IPS-11a (cell line): Measurements from ENCODE around the gene OST4.

Experiments
- H3K4me3 ChIP-seq: one replicate; pipeline ENCODE4 v1.5.1; 2013; ENCODE audit warnings: low read depth, low read length, control low read depth

Gene OST4

DNA sequence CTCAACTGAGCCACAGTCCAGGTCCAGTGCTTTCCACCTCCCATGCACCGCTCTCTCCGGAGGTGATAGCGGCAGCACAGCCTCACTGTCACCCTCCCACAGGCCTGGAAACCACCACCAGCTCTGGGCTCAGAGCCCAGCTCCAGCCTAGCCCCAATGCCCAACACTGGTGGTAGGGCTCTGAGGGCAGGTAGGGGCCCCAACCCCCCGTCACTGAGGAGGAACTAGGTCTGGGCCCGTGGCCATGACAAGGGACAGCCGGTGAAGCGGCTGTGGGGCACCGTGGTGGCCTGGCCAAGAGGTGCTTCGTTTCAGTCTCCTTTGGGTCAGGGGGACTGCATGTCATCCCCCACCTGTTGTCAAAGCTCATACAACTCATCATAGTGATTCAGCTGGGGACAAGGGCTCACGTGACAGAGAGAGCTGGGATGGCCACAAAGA lies 44.2 kb downstream of the OST4 start:
- H3K4me3 ChIP-seq, result no peak overlapping the region

DNA sequence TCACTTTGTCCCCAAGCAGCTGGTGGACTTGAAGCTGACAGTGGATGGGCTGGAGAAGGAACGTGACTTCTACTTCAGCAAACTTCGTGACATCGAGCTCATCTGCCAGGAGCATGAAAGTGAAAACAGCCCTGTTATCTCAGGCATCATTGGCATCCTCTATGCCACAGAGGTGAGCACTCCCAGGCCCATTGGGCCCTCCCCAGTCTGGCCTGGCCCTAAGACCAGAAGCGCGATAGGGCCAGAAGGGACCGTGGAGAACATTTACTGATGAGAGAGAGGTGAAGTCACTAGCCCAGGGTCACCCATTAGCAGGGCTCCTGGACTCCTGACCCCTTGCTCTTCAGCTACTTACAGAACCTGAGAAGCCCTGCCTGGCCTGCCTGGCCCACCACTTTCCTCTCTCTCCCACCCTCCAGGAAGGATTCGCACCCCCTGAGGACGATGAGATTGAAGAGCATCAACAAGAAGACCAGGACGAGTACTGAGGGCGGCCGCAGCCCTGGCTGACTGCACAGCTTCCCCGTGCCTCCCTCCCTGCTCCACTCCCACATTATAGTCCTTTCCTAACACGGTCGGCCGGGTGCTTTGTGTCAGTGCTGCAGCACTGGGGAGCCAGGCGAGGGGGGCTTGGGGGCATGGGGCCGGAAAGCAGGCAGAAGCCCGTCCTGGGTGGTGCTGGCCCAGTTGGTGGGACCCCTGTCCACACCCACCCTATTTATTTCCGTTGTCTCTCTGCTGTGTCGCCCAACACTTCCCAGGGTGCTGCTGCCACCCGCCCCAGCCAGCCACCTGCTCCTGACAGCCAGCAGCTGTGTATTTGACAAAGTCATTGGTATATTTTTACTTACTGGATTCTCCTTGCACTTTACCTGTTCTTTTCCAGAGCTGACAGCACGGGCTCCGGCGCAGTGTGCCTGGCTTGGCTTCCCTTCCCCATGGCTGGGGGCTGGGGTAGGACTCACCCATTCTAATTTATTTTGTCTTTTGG lies 45.3 kb downstream of the OST4 start:
- H3K4me3 ChIP-seq, result no peak overlapping the region

DNA sequence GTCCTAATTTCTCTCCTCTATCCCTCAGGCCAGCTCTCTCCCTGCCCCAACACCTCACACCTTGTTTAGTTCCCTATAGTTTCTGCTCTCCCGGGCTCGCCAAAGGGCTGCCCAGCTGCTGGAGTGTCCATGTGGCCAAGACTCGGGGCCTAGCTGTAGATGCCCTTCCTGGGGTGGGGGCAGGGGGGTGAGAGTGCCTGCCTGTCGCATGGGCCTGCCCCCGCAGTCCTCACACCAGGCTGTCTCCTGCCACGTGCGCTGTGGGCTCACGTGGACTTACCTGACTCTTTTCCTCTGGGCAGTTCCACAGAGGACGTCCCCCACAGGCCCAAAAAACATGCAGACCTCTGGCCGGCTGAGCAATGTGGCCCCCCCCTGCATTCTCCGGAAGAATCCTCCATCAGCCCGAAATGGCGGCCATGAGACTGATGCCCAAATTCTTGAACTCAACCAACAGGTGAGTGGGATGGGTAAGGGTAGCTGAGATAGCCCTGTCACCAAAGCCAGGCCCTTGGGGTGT lies 46.1 kb downstream of the OST4 start:
- H3K4me3 ChIP-seq, result no peak overlapping the region

DNA sequence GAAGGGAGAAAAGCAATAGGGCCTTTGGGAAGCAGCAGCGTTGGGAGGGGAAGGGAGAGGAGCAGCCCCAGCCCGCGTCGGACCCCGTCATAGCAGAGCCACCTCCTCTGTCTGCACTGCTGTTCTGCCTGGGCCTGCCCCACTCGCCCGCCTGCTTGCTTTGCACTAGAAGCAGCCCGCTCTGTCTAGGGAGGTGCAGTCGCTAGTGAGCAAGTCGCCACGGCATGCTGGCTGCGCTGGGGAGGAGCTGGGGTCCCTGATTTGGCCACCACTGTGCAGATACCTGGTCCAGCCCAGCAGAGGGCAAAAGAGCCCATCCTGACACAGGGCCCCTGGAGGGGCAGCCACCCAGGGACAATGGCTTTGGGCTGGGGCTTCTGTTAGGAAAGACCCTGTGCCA lies 46.6 kb downstream of the OST4 start:
- H3K4me3 ChIP-seq, result no peak overlapping the region

DNA sequence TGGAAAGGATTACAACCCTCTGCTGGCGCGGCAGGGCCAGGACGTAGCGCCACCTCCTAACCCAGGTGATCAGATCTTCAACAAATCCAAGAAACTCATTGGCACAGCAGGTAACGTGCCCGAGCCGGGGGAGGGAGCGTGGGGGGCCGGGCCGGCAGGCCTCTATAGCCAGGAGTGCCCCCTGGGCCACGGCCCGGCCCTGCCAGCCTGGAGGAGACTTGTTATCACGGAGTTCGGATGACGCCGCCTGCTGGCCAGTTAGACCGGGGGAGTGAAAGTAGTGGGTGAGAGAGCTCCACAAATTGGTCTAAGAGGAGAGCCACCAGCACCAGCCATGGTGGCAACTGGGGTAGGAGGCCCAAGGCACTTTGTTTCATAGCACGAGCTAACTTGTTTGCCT lies 47.3 kb downstream of the OST4 start:
- no peak overlapping the region for H3K4me3 ChIP-seq

DNA sequence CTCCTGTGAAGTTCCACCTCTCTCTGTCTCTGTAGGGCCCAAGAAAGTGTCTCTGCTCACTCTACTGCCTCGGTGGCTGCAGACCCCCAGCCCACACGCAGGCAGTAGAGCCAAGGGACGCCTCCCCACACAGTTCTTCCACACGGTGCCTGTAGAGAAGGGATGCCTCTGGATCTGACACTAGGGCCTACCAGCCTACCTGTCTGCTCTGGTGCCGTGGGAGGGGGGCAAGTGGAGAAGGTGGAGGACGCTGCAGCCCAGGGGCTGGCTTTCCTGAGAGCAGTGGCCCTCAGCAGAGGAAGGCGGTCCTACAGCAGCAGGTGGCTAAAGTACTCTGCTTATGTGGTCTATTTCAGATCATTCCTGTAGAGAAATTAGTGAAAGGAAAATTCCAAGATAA lies 47.7 kb downstream of the OST4 start:
- H3K4me3 ChIP-seq, result no peak overlapping the region

DNA sequence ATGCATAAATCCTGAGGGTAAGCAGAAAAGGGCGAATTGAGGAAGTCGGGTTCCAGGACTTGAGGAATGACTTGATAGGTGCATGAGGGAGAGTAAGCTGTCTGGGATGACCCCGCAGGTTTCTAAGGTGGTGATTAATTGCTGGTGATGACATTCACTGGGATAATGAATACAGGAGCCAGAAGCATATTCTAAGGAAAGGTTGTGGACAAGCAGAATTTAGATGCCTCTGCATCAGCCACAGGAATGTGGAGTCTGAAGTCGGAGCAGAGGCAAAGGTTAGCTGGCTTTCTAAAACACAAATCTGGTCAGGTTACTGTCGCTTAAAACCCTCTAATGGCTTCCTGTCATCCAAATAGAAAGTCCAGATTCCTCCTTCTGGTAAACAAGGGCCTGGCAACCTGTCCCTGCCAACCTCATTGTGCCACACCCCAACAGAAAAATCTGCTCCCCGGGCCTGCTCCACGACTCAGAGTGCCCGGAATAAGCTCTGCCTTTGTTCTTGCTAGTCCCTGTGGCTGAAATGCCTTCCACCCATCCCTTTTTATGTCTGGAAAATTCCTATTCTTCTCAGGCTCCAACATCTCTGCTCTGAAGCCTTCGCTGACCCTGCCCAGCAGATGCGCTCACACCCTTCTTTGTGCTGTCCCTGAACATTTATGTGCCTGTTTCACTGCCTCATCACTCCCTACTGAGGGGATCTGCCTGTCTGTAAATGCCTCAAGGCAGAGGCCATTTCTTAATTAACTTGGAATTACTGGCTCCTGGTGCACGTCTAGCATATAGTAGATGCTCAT lies 50.0 kb downstream of the OST4 start:
- H3K4me3 ChIP-seq, result no peak overlapping the region
